ENCODE measurements around the gene ZBTB21.
"Not testable (repeated sequence)": the region's sequence is repeated elsewhere in the genome, so short reads cannot be mapped to it uniquely, and the experiment has no call there.

Gene ZBTB21

DNA sequence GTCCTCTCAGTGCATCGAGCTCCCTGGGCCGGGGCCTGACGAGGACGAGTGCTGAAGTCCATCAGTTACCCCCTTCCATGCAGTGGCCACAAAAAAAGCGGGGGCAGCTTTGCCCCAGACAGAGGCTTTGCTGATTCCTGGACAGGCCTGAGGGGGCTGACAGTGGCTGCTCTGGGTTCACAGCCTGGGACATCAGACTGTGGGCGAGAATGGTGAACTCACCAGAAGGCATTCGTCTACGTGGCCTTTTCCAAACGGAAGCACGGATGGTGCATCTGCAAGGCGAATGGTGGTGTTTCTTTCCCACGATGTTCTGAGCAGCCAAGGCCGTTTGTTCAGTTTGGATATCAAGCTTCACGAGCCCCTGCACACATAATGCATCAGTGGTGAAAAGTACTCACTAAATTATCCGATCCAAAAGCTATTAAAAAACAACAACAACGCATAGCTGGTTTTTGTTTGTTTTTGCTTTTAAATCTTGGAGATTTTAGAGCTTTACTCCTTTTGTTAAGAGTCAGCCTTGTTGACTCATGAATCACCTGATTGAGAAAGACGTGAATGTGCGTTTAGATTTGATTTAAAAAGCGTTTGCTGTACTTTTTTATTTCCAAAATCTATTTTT is 6.3 kb upstream of the ZBTB21 start:
- DNase-seq: no peak

GRCh38 chr21:42013931-42014330 is 3.8 kb upstream of the ZBTB21 start:
- no peak for DNase-seq

GRCh38 chr21:42013376-42013775 is 3.2 kb upstream of the ZBTB21 start:
- DNase-seq: peak; percentile 14

DNA sequence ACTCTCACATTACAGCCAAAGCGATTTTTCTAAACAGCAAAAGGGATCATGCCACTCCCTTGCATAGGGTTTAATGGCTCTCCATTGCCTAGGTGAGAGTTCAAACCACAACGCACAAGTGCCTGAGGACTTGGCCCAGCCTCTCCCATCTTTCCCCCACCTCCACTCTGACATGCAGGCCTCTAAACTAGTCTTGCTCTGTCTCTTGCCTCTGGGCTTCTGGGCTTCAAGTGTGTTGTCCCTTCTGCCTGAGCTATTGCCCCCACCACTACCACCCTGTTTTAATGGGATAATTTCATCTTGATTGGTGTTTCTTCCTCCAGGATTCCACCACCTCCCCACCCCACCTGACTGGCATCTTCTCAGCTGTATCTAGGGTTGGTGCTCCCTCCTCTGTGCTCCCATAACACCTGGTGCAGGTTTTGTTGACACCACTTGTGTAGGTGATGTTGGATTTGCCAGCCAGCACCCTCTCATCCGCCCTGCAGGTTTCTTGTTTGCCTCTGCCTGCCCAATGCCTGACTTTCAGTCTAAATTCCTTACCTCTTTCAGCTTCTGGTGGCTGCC is 2.7 kb upstream of the ZBTB21 start:
- no peak for DNase-seq

DNA sequence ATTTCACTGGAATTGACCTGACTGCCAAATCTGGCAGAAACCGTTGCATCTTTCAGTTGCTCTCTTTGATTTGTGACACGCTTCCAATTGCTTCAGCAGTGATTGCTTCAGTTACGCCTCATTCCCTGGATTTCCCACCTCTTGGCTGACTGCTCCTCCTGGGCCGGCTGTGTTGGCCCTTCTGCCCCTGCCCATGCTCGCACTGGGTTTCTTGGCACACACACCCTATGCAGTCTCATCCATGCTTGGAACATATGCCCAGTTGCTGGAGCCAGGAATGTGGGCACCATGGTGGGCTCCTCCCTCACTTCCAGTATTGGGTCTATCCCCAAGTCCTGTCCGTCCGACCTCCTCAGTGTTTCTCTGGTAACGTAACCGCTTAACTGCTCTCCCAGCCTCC is 2.2 kb upstream of the ZBTB21 start:
- DNase-seq: no peak

DNA sequence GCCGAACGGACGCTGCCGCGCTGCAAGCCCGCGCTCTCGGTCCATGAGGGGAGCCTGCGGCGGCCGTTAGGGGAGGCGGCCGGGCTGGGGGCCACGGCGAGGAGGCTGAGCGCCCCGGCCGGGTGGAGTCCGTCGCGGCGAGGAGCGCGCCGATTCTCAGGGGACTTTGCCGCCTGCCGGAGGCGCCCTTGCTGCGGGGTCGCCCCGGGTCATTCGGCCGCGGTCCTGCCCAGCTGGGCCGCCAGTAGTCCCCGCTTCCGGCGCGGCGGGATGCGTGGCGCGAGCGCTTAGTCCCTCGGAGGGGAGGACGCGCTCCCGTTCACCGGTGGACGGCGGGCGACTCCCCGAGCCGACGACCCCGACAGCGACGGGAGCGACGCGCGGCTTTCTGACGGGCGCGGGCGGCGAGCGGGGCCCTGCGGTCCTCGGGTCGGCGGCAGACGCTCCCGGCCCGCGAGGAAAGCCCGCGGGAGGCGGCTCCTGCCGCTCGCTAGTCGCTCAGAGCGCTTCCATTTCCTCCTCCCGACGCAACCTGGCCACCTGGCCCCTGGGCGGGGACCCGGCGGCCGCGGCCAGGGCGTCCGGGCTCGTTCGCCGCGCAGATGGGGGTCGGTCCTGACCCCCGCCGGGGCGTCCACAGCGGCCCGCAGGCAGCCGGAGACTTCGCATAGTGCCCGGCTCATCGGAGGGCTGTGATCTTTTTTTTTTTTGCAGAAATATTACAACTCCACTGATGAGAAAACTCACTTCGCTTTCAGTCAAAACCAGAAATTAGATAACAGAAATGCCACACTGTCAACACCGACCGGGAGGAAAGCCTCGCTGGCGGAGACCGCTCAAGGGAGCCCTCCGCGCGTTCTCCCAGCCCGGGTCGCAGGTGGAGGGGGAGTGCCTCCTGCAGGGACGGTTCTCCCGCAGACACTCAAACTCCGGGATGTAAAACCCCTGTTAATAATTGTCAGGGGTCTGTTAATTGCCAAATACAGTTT is 641 bp upstream of the ZBTB21 start:
- peak; percentile 21 for DNase-seq

DNA sequence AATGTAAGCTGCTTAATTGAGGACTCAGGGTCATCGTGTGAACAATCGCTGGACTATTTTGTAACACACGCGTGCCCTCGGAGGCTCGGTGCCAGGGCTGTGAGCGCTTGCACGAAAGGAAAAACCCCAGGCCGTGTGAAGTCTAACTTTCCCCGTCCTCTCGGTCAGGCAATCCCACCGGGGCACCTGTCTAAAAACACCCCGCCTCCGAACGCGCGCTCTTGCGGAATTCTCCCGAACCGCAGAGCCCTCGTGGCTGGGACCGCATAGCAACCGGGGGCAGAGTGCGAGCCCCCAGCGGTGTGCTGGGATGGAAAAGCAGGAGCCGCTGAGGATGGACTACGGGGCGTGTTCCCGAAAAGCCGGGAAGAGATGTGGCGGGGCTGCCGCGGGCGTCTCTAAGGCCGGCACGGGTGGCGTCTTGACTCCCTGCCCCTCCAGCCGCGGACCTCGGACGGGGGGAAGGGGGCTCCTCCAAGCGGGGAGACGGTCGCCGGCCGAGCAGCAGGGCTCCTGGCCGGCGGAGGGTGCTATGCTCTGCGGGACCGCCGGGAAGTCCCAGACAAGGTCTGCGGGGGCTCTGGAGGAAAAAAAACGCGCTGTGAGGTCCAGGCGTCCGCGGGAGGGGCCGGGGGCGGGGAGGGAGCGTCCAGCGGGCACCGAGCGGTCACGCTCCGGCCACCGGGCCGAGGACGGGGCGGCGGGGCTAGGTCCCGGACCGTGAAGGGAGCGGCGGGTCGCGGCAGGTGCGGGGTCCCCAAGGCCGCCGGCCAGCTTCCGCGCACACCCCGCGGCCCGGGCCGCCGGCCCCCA is 936 bp downstream of the ZBTB21 start:
- no peak for DNase-seq

DNA sequence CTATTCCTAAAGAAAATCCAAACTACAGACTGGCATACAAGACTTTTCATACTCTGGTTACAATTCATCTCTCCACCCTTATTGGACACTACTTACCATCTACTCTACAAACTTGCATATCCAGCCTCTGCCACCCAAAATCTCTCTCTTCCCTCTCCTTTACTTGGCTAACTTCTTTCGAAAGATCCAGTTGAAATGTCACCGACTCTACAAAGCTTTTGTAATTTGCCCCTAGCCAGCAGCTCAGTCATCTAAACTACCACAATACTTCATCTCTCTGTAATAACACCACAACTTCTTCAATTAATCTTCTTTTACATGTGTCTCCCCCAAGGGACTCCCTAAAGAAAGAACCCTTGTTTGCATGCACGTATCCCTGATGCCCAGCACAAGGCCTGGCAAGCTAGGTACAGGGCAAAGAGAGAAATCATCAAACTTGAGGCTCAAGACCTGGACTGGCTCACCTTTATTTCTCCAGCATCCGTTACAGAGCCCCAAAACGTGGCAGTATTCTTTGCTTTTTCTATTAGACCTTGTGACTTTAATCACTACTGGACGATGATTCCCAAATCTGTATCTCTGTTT is 2.7 kb downstream of the ZBTB21 start:
- DNase-seq: no peak

- DNase-seq: no peak
Observed at GRCh38 chr21:42006765-42007164, 3.4 kb downstream of the ZBTB21 start.

GRCh38 chr21:42004406-42005199 is 5.6 kb downstream of the ZBTB21 start:
- DNase-seq: no peak

DNA sequence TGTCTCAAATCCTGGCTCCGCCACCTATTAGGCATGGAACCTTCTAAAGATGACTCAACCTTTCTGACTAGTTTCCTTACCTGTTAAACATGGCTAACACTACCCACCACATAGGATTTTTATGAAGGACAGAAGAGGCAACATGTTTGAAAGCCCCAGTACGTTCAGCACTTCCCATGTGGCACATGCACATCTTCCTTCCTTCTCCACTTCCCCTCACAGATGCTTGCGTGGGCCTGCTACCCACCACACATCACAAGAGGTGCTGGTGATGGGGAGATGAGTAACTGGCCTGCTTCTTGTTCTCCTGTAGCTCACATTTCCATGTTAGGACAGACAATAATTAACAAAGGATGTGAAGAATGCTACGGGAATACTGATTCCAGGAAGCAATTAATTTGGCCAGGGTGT is 7.1 kb downstream of the ZBTB21 start:
- no peak for DNase-seq

DNA sequence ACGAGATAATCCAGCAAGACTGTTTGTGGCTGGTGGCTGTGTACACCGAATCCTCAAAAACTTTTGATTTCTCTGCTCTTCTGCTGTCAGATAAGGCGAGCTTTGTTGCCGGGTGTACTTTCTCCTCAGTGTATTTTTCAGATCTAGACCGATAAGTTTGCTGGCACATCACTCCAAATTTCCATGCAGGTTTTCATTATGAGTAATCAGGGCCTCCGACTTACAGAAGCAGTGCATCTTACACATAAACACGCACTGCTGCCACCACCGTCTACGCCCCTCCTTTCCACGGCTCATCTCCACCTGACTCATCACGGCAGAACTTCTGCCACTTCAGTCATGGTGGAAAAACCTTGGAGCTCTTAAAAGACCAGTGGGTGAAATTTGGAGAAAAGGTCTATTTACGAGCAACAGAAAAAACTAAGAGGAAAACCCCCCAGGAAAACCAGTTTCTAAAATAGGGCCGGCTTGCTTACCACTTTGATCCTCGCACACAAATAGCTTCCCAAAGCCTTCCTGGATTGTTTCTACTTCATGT is 7.7 kb downstream of the ZBTB21 start:
- no peak for DNase-seq

DNA sequence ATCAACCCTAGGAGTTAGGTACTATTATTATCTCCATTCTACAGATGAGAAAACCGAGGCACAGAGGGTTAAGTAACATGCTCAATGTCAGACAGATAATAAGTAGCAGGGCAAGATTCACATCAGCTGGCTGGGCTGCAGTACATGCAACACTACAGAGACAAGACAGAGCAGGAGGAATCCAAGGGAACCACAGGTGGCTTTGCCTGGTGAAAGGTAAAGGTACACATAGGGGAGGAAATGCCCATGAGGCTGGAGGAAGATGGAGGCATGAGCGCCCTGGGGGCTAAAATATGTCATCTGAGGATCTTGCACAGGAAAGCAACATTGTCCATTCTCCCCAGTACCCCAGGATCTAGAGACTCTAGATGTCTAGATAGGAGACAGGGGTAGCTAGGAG is 8.4 kb downstream of the ZBTB21 start:
- no peak for DNase-seq

GRCh38 chr21:42000908-42001307 is 9.3 kb downstream of the ZBTB21 start:
- DNase-seq: no peak

GRCh38 chr21:41997657-41998056 is 12.5 kb downstream of the ZBTB21 start:
- DNase-seq: no peak

DNA sequence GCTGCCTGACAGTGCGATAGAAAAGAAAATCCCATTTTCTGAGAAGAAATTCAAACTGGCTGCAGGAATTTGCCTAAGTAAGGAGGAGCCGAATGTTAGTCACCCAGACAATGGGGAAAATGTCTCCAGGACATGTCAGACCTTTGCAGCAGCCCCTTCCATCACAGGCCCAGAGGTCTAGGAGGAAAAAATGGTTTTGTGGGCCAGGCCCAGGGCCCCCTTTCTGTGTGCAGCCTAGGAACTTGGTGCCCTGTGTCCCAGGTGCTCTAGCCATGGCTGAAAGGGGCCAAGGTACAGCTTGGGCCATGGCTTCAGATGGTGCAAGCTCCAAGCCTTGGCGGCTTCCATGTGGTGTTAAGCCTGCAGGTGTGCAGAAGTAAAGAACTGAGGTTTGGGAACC is 14.6 kb downstream of the ZBTB21 start:
- DNase-seq: no peak

DNA sequence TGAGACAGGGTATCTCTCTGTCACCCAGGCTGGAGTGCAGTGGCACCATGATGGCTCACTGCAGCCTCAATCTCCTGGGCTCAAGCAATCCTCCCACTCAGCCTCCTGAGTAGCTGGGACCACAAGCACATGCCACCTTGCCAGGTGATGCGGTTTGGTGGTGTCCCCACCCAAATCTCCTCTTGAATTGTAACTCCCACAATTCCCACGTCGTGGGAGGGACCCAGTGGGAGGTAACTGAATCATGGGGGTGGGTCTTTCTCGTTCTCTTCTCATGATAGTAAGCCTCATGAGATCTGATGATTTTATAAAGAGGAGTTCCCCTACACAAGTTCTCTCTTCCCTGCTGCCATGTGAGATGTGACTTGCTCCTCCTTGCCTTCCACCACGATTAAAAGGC is 15.5 kb downstream of the ZBTB21 start:
- DNase-seq: not testable (repeated sequence)

DNA sequence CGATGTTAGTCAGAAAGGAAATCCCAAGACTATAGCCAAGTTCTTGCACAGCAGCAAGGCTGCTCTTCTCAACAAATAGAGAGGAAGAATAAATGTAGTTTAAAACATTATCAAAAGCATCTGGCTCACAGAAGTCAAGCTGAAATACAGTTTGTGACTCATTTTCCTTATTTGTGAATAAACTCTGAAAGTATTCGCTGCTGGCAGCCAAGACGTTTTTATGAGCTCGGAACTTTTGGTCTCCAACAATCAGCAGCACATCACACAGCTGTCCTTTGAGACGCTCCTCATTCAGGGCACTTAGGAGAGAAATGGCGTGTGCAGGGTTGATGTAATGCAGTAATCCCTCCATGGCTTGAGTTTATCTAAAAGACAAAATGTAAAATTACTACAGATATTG is 16.4 kb downstream of the ZBTB21 start:
- DNase-seq: no peak

DNA sequence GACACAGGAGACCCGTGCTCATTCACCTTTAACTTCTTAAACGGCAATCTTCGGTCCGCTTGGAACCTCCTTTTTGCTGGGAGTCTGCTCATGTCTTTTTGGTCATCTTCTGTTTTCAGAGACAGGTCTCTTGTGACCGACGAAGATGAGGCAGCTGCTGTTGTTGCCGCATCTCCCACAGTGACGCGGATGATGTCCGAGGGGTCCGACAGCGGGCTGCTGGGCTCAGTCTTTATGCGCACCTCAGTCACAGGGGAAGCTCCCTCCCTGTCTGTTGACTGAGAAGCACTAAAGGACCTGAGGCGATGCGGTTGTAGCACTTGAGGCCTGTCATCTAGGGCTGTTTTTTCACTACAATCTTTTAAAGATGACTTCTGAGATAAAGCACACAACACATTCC is 17.6 kb downstream of the ZBTB21 start:
- DNase-seq: no peak

DNA sequence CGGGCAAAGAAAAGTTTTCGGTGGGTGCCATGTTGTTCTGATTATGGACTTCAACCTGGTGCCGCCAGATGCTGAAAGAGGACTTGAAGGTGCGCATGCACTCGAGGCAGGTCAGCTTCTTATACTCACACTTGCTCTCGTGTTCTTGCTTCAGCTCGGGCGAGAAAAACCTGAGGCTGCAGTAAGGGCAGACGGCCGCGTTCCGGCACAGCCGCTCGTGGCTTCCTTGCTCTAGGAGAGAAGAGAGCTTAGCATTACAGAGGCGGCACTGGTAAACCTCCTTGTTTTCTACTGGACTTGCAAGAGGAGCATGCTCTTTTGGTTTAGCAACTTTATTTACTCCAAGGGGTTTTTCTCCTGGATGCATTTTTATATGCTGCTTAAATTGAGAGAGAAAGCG is 18.5 kb downstream of the ZBTB21 start:
- no peak for DNase-seq

DNA sequence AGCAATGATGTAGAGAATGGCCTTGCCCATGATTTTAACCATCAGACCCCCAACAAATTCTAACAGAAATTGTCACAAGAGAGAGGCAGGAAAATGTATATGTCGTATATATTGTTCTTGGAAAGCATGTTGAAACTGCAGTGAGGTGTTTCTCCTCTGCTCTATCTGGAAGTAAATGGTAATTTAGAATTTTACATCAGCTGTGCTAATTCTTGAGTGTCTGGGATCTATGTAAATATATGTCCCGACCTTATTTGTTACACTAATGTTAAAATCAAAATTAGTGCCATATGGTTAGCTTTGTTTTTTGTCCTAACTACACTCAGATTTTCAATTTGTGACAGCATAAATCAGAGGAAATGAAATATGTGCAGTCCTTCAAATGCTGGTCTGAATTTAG is 20.5 kb downstream of the ZBTB21 start:
- no peak for DNase-seq

GRCh38 chr21:41987310-41987709 is 22.9 kb downstream of the ZBTB21 start:
- no peak for DNase-seq
